Lung (tissue), 12 donors: ENCODE measurements around the gene ZFYVE21. TPM values are rescaled to one million over a fixed set of nuclear protein-coding genes. Genes with fewer than 3 reads are reported as not detected.

ENCODE experiments used
- ATAC-seq: fragments of 200-7000 bp; cut with Tn5 transposase; one replicate; pipeline ENCODE4 v1.9.1; 2020; ENCODE audit warnings: moderate number of reproducible peaks; ENCODE audit not compliant: insufficient read depth, low FRiP score
- DNase-seq, 3 donors: peaks; one replicate each; pipeline ENCODE4 v3.0.0-alpha.2; 2013 to 2017
- H3K27ac ChIP-seq, 2 donors: one replicate each; pipeline ENCODE4 v1.5.1; 2013; ENCODE audit warnings: mild to moderate bottlenecking in 2 of 2, moderate library complexity in 2 of 2, control low read depth in 1 of 2, inconsistent platforms in 1 of 2, low read depth in 1 of 2, low read length in 1 of 2
- H3K27me3 ChIP-seq, 3 donors: one replicate each; pipeline ENCODE4 v1.5.1; 2013; ENCODE audit warnings: low read length in 2 of 3; ENCODE audit not compliant: control insufficient read depth in 3 of 3, insufficient read depth in 3 of 3
- H3K36me3 ChIP-seq, 4 donors: one replicate each; pipeline ENCODE4 v1.5.1; 2013; ENCODE audit warnings: low read length in 4 of 4, mild to moderate bottlenecking in 1 of 4, moderate library complexity in 1 of 4; ENCODE audit not compliant: control insufficient read depth in 4 of 4, insufficient read depth in 4 of 4
- H3K4me1 ChIP-seq, 5 donors: one replicate each; pipeline ENCODE4 v1.5.1; 2013; ENCODE audit warnings: low read length in 5 of 5, mild to moderate bottlenecking in 2 of 5, moderate library complexity in 1 of 5; ENCODE audit not compliant: control insufficient read depth in 5 of 5, insufficient read depth in 5 of 5
- H3K4me3 ChIP-seq: one replicate; pipeline ENCODE4 v1.5.1; 2013; ENCODE audit warnings: mild to moderate bottlenecking, control low read depth, moderate library complexity
- H3K9ac ChIP-seq, 2 donors: one replicate each; pipeline ENCODE4 v1.5.1; 2013; ENCODE audit warnings: low read length in 2 of 2, control low read depth in 1 of 2; ENCODE audit not compliant: insufficient read depth in 1 of 2
- H3K9me3 ChIP-seq, 4 donors: one replicate each; pipeline ENCODE4 v1.5.1; 2013; ENCODE audit warnings: low read length in 3 of 4, mild to moderate bottlenecking in 1 of 4, moderate library complexity in 1 of 4; ENCODE audit not compliant: control insufficient read depth in 4 of 4, insufficient read depth in 3 of 4
- WGBS, 2 donors: extraction: QIAGEN DNeasy Blood & Tissue Kit; methylation state at CpG; one replicate each; pipeline ENCODE4 v1.1.7; 2013; 5-methylcytosine and 5-hydroxymethylcytosine counted together
- polyA plus RNA-seq, 2 donors: library from polyadenylated mRNA; stranded (reverse); fragments of 200-250 nt; gene quantifications; one replicate each; pipeline ENCODE4 v1.2.1, GENCODE V29; 2013
- total RNA-seq, 2 donors: library from RNA; depleted of rRNA in 1 of 2; stranded (reverse); fragments of >200 nt in 1 of 2; gene quantifications; one replicate each; pipeline ENCODE4 v1.2.1, GENCODE V29; 2014 to 2021
- TF ChIP-seq, protein P1 (sequence below): IDR thresholded peaks from 2 replicates; pipeline ENCODE4 v1.5.1; 2012; ENCODE audit warnings: mild to moderate bottlenecking; ENCODE audit errors: control extremely low read depth, extremely low read depth
- donor health status: control.
- donor health status: control.
- donor health status: Bipolar disorder and iron deficiency.
- donor health status: healthy.
- donor health status: DM: yes; HTN: yes; CAD: no.

The ZFYVE21 gene
- total and polyA plus RNA-seq, 4 donors = 39.4 to 68.3 (median 47.5) TPM

DNA sequence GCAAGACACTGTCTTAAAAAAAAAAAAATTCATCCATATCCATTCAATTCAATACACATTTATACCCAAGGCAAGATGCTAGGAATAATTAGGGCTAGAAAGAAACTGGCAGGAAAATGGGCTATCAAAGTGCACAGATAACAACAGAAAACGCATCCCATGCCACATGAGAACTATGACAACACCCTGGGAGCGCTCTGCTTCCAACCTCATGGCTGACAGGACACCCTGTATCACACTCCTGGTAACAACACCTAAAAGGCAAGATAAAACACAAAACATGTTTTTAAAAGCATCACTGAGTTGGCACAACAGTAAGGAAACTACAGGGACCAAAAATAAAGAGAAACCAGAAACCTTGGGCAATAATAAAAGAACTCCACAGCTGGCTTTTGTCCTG, 54.9 kb downstream of the ZFYVE21 start:
- WGBS, 2 donors = 95 to 97% methylated on average over 2 of the region's 2 CpGs
- Histone ChIP-seq H3K9ac (no peak overlapping the region), H3K9me3 (no peaks in the 10 kb centered on the region), H3K4me1 (peaks cover 0 to 3% (median 0%) of the 10 kb centered on the region in 5 donors), H3K36me3 (peaks cover 0 to 5% (median under 1%) of the 10 kb centered on the region in 4 donors), H3K27me3 (no peaks in the 10 kb centered on the region), H3K4me3 (no peak overlapping the region), H3K27ac (no peak overlapping the region)
- no peak for DNase-seq
- TF ChIP-seq, protein P1, sequence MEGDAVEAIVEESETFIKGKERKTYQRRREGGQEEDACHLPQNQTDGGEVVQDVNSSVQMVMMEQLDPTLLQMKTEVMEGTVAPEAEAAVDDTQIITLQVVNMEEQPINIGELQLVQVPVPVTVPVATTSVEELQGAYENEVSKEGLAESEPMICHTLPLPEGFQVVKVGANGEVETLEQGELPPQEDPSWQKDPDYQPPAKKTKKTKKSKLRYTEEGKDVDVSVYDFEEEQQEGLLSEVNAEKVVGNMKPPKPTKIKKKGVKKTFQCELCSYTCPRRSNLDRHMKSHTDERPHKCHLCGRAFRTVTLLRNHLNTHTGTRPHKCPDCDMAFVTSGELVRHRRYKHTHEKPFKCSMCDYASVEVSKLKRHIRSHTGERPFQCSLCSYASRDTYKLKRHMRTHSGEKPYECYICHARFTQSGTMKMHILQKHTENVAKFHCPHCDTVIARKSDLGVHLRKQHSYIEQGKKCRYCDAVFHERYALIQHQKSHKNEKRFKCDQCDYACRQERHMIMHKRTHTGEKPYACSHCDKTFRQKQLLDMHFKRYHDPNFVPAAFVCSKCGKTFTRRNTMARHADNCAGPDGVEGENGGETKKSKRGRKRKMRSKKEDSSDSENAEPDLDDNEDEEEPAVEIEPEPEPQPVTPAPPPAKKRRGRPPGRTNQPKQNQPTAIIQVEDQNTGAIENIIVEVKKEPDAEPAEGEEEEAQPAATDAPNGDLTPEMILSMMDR = no peak
- no peak for ATAC-seq

DNA sequence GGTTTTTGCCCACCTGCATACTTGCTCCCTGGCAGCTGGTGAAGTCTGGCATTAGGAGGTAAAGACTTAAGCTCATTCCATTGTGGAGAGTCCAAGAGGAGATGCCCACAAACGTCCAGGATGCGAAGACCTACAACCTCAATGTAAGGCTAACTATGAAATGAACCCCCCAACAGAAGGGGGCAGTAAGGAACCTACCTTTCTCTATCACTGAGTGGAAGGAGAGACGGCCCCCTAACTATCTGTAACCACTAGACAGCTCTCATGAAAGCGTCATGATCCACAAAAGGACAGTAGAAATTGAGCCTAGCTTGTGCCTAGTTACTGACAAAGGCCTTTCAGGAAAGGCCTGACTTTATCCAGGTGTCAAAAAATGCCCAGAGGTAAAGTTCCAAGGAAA, 55.3 kb downstream of the ZFYVE21 start:
- no peak for DNase-seq
- WGBS, 2 donors = 74 to 86% methylated on average over 4 of the region's 4 CpGs
- ATAC-seq = no peak
- Histone ChIP-seq H3K36me3 (peaks cover 0 to 5% (median under 1%) of the 10 kb centered on the region in 4 donors), H3K9ac (no peak overlapping the region), H3K4me1 (peaks cover 0 to 3% (median 0%) of the 10 kb centered on the region in 5 donors), H3K9me3 (no peaks in the 10 kb centered on the region), H3K27me3 (no peaks in the 10 kb centered on the region), H3K27ac (no peak overlapping the region), H3K4me3 (no peak overlapping the region)
- TF ChIP-seq, protein P1 = no peak

DNA sequence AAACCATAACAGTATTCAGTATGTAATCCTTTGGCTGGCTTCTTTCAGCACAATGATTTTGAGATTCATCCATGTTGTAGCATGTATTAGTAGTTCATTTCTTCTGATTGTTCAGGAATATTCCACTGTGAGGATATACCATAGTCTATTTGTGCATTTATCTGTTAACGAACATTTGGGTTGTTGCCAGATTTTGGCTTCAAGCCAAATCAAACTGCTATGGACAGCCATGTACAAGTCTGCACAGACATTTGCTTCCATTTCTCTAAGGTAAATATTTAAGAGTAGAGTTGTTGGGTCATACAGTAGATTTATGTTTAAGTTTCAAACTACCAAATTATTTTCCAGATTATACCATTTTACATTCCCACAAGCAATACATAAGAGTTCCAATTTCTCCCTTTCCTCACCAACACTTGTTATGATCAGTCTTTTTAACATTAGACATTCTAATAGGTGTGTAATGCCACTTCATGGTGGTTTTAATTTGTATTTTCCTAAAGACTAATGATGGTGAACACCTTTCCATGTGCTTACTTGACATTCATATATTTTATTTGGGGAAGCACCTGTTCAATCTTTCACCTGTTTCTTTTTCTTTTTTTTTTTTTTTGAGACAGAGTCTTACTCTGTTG, 56.6 kb downstream of the ZFYVE21 start:
- Histone ChIP-seq H3K9ac (no peak overlapping the region), H3K9me3 (no peaks in the 10 kb centered on the region), H3K4me3 (no peak overlapping the region), H3K27me3 (no peaks in the 10 kb centered on the region), H3K4me1 (peaks cover 0 to 3% (median 0%) of the 10 kb centered on the region in 5 donors), H3K36me3 (peaks cover 0 to 3% (median under 1%) of the 10 kb centered on the region in 4 donors), H3K27ac (no peak overlapping the region)
- TF ChIP-seq, protein P1 = no peak
- 68 to 72% methylated on average over 1 of the region's 1 CpG for whole genome bisulfite sequencing, 2 donors
- DNase-seq = no peak
- no peak for ATAC-seq
